Stimulated activated CD4-positive, alpha-beta T cell treated with anti-CD3 and anti-CD28 coated beads, TNF-alpha, amount 100 ng/mL, for 48 hours (primary cell): Measurements from ENCODE around the gene MYH14.
A peak's percentile ranks its signal among the peaks of the same experiment; 100 is the strongest.
"Not testable (repeated sequence)": the region's sequence is repeated elsewhere in the genome, so short reads cannot be mapped to it uniquely, and the experiment has no call there.

ENCODE experiments used
- DNase-seq, 3 donors: peaks; one replicate each; pipeline ENCODE4 v3.0.0-alpha.2; 2020; ENCODE audit warnings: low read depth in 3 of 3

The MYH14 gene

DNA sequence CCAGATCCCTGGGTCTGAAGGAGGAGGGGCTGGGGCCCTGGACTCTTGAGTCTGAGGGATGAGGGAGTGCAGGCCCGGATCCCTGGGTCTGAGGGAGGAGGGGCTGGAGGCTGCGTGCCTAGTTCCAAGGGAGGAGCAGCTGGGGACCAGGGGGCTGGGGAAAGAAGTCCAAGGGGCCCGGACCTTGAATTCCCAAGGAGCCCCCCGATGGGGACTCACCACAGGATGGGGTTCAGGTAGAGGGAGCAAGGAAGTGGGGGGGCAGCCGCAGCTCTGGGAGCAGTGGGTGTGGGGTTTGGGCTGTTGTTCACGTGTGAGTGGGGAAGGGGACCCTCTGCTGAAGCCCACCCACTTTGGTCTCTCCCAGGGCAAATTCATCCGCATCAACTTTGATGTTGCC is 23.1 kb downstream of the MYH14 start:
- no peak for DNase-seq

DNA sequence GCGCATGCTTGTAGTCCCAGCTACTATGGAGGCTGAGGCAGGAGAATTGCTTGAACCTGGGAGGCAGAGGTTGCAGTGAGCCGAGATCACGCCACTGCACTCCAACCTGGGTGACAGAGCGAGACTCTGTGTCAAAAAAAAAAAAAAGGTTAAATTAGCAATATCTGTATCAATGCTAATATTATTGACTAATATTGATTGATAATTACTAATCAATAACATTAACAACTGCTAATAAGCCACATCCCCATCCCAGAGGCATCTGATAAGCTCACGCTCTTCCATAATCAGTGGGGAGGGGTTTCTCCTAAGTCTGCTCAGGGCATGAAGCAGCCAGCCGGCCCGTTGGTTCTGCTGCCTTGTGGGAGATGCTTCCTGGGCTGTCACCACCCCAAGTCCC is 24.7 kb downstream of the MYH14 start:
- not testable (repeated sequence) for DNase-seq

- no peak for DNase-seq
Observed at GRCh38 chr19:50230379-50231351, 27.2 kb downstream of the MYH14 start.

DNA sequence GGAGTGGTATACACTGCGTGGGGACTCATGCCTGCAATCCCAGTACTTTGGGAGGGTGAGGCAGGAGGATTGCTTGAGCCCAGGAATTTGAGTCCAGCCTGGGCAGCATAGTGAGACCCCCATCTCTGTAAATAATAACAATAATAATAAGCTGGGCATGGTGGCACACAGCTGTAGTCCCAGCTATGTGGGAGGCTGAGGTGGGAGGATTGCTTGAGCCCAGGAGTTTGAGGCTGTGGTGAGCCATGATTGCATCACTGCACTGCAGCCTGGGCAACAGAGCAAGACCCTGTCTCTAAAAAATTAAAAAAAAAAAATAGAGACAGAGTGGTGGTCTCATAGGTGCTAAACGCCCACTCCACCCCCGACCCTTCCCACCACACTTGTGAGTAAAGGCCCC is 28.0 kb downstream of the MYH14 start:
- DNase-seq: not testable (repeated sequence)

DNA sequence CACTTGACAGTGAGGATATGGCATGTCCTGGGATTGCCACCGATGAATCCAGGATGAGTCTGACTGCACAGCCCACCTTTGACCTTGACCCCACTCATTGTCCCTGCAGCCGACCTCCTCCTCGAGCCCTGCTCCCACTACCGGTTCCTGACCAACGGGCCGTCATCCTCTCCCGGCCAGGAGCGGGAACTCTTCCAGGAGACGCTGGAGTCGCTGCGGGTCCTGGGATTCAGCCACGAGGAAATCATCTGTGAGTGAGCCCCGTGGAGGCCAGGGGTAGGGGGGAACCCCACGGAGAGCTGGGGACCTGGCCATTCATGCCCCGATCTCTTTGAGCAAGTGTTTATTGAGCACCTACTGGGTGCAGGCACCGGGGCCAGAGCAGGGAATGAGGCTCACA is 28.4 kb downstream of the MYH14 start:
- no peak for DNase-seq

- DNase-seq: no peak
Observed at GRCh38 chr19:50232600-50232999, 29.2 kb downstream of the MYH14 start.

GRCh38 chr19:50233308-50233910 is 30.0 kb downstream of the MYH14 start:
- no peak for DNase-seq

GRCh38 chr19:50237493-50237892 is 34.1 kb downstream of the MYH14 start:
- peak in 1 of 3 donors; percentile 14 for DNase-seq

GRCh38 chr19:50238043-50238442 is 34.6 kb downstream of the MYH14 start:
- DNase-seq: no peak

DNA sequence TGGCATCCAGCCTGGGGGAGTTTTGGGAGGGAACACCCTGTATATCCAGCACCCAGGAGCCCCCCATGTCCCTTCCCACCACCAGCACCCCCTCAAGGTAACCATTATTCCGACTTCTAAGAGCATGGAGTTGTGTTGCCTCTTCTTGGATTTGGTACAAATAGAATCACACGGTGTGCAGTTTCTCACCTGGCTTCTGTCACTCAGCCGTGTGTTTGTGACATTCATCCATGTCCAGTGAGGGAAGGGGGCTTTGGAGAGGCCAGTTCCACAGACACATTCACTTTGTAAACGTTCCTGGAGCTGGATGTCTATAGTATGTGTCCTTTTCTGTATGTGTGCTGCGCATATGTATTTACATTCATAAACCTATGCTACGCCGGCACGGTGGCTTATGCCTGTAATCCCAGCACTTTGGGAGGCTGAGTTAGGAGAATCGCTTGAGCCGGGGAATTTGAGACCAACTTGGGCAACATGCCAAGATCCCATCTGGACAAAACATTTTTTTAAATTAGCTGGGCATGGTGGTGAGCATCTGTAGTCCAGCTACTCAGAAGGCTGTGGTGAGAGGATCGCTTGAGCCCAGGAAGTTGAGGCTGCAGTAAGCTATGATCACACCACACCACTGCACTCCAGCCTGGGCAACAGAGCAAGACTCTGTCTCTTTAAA is 36.6 kb downstream of the MYH14 start:
- DNase-seq: no peak

GRCh38 chr19:50242581-50242980 is 39.2 kb downstream of the MYH14 start:
- no peak for DNase-seq

DNA sequence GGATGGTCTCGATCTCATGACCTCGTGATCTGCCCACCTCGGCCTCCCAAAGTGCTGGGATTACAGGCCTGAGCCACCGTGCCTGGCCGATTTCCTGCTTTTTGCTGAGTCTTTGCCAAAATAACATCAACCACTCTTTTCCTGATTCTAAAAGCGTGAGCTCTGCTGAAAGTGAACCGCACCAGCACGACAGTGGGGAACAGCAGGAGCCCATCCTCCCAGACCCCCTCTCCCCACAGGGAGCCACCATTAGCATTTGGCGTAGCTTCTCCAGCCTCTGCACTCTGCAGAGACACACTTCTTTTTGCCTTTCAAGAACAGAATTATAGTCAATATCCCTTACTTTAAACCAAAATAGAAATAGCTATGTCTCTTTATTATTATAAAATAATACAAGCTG is 41.3 kb downstream of the MYH14 start:
- DNase-seq: no peak

GRCh38 chr19:50248413-50248812 is 45.0 kb downstream of the MYH14 start:
- DNase-seq: no peak

- DNase-seq: no peak
Observed at GRCh38 chr19:50248826-50249225, 45.4 kb downstream of the MYH14 start.

DNA sequence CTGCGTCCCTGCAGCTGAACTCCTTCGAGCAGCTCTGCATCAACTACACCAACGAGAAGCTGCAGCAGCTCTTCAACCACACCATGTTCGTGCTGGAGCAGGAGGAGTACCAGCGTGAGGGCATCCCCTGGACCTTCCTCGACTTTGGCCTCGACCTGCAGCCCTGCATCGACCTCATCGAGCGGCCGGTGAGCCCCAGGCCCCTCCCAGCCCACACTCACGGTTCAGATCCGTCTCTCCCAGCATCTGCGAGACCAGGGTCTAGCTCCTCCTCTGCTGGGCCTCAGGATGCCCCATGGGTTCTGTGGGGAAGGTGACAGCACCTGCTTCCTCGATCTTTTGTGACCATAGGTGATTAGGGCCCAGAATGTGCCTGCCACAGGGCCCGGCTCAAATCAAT is 46.2 kb downstream of the MYH14 start:
- DNase-seq: no peak

DNA sequence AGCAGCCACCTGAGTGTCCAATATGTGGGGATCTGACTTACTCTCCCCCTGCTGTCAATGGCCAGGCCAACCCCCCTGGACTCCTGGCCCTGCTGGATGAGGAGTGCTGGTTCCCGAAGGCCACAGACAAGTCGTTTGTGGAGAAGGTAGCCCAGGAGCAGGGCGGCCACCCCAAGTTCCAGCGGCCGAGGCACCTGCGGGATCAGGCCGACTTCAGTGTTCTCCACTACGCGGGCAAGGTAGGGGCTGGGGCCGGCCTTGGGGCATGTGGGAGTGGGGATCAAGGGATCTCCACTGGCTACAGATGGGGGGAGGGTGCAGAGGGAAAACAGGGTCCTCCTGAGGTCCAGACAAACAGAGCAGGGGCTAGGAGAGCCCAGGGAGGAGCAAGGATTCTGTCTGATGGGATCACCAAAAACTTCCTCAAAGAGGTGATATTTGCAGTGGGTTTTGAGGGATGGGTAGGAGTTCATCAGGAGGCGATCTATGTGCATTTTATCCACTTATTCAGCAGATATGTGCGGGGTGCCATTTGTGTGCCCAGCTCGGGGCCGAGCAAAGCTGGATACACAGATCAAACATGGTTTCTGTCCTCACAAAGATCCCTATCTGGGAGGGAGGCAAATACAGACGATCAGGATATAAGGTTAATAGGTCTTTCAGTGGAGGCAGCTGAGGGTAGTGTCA is 47.2 kb downstream of the MYH14 start:
- DNase-seq: no peak

- peak in 2 of 3 donors; percentile 14 to 23 for DNase-seq
Observed at GRCh38 chr19:50252111-50252886, 48.9 kb downstream of the MYH14 start.

GRCh38 chr19:50252887-50253268 is 49.5 kb downstream of the MYH14 start:
- DNase-seq: no peak

DNA sequence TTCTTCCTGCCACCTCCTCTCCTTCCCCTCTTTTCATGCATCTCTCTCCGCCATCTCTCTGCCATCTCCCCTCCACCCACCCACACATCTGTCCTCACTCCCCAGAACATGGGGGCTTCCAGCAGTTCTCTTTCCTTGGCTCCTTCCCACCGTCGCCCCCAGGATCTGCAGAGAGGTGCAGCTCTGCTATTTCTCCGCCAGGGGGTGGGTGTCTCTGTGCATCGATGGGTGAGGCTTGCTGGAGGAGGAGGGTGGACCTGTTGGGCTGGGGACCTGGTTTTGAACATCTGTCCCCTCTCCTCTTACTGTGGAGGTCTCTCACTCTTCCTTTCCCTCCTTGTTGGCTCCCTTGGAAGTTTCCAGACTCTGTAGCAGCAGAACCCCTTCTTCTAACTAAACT is 51.7 kb downstream of the MYH14 start:
- DNase-seq: no peak

GRCh38 chr19:50257141-50257540 is 53.7 kb downstream of the MYH14 start:
- no peak for DNase-seq

GRCh38 chr19:50258918-50259372 is 55.5 kb downstream of the MYH14 start:
- DNase-seq: peak in 1 of 3 donors; percentile 9
